ENCODE measurements around the gene DOC2B. TPM values are rescaled to one million over a fixed set of nuclear protein-coding genes. Genes with fewer than 3 reads are reported as not detected.
A peak's percentile ranks its signal among the peaks of the same experiment; 100 is the strongest.

The DOC2B gene
- total and polyA plus RNA-seq, 11 donors, result 1.7 to 13.0 (median 5.8) TPM

GRCh38 chr17:228951-229708, 47.7 kb upstream of the DOC2B start:
- Histone ChIP-seq H3K9me3 (no peaks in the 10 kb centered on the region), H3K4me3 (no peak overlapping the region), H3K27me3 (peaks cover 0 to 5% (median 0%) of the 10 kb centered on the region in 9 donors), H3K36me3 (no peaks in the 10 kb centered on the region), H3K27ac (peak overlapping the region in 9 of 12 donors; percentile 23 to 70 (median 55)), H3K4me1 (peaks cover 0 to 40% (median 6%) of the 10 kb centered on the region in 12 donors)
- no peak for TF ChIP-seq POLR2A (IDR thresholded peaks at IDR 0.05)
- TF ChIP-seq CTCF (IDR thresholded peaks at IDR 0.05), result no peak
- ATAC-seq, result no peak
- DNase-seq, result peak in 3 of 5 donors; percentile 5 to 29 (median 16)
- WGBS, 4 donors, result 51 to 64% (median 60%) methylated on average over 5 to 8 of the region's 8 CpGs
- intact Hi-C loops (cut with DNase I), result no loop called here

GRCh38 chr17:227946-228615, 46.6 kb upstream of the DOC2B start:
- TF ChIP-seq POLR2A (IDR thresholded peaks at IDR 0.05), result no peak
- TF ChIP-seq CTCF (IDR thresholded peaks at IDR 0.05), result no peak
- peak overlapping the region in 4 of 12 donors; percentile 44 to 58 (median 50) for H3K27ac ChIP-seq
- 69 to 75% (median 72%) methylated on average over 19 of the region's 19 CpGs for WGBS, 4 donors
- H3K27me3 ChIP-seq, result peaks cover 0 to 5% (median 0%) of the 10 kb centered on the region in 9 donors
- ATAC-seq, result no peak
- H3K4me1 ChIP-seq, result peaks cover 0 to 34% (median 5%) of the 10 kb centered on the region in 12 donors
- intact Hi-C loops (cut with DNase I), result no loop called here
- no peak overlapping the region for H3K4me3 ChIP-seq
- no peaks in the 10 kb centered on the region for H3K36me3 ChIP-seq
- H3K9me3 ChIP-seq, result no peaks in the 10 kb centered on the region
- DNase-seq, result peak in 3 of 5 donors; percentile 15 to 54 (median 18)

GRCh38 chr17:227078-227945, 45.9 kb upstream of the DOC2B start:
- peak in 4 of 5 donors; percentile 14 to 56 (median 22) for DNase-seq
- Histone ChIP-seq H3K36me3 (no peaks in the 10 kb centered on the region), H3K27me3 (peaks cover 0 to 5% (median 0%) of the 10 kb centered on the region in 9 donors), H3K4me1 (peaks cover 0 to 31% (median 5%) of the 10 kb centered on the region in 12 donors), H3K9me3 (no peaks in the 10 kb centered on the region), H3K27ac (peak overlapping the region in 5 of 12 donors; percentile 2 to 61 (median 20)), H3K4me3 (no peak overlapping the region)
- TF ChIP-seq POLR2A (IDR thresholded peaks at IDR 0.05) (no peak), CTCF (IDR thresholded peaks at IDR 0.05) (no peak)
- WGBS, 4 donors, result 56 to 64% (median 61%) methylated on average over 4 to 15 of the region's 15 CpGs
- peak in 3 of 4 donors; percentile 15 to 48 (median 21) for ATAC-seq
- intact Hi-C loops (cut with DNase I), result no loop called here

Data from heart left ventricle (tissue), 16 donors.